Stimulated activated CD8-positive, alpha-beta memory T cell treated with anti-CD3 and anti-CD28 coated beads, Interleukin-15, amount 100 ng/mL, for 1 hour (primary cell): ENCODE measurements around the gene MEIS3.

Source experiments
- DNase-seq: peaks from one replicate; pipeline ENCODE4 v3.0.0-alpha.2; 2020; ENCODE audit warnings: low read depth

The MEIS3 gene

DNA sequence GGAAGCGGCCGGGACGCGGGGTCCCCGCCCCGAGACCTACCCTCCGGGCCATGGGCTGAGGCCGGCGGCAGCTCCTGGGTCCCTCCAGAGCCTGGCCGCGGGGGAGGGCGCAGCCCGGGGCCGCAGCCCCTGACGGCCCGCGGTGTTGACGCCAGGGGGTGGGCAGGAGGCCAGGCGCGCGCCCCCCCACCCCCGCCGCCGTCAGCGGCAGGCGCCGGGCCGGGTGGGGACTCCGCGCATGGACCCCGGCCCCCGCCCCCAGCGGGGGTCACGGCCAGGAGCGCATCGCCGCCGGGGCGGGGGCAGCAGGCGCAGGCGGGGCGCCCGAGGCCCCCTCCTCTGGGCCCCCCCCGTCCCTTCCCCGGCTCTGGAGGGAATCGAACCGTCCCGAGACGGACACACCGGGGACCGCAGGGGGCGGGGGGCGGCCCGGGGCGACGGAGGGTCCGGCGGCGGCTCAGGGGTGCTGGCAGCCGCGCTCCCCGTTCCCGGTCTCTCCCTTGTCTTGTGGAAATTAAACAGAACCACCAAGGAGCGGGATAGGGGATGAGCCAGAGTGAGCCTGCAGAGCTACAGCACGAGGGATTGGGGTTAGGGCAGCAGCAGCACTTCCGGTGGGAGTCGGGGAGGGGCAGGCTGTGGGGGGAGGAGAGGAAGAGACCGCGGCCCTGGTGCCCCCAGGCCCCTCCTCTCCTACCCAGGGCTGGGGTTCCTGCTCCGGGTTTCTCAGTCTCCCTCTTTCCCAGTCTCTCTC, at the start of gene MEIS3:
MEIS3 (minus strand) TSS at position 498 of the 754 bp plus-strand sequence; CDS start at position 52, 446 bp downstream.
- DNase-seq = no peak

DNA sequence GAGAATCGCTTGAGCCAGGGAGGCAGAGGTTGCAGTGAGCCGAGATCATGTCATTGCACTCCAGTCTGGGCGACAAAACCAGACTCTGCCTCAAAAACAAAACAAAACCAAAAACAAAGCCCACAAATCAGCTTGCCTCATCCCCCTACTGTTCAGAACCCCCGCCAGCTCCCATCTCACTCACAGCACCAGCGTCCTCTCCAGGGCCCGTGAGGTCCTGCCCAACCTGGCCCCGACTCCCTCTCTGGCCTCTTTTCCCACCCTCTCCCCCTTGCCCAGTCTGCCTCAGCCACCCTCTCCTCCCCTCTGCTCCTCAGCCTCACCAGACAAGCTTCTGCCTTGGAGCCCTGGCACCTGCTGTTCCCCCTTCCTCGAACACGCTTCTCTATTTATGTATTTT, 48.6 kb upstream of the MEIS3 start:
- no peak for DNase-seq

DNA sequence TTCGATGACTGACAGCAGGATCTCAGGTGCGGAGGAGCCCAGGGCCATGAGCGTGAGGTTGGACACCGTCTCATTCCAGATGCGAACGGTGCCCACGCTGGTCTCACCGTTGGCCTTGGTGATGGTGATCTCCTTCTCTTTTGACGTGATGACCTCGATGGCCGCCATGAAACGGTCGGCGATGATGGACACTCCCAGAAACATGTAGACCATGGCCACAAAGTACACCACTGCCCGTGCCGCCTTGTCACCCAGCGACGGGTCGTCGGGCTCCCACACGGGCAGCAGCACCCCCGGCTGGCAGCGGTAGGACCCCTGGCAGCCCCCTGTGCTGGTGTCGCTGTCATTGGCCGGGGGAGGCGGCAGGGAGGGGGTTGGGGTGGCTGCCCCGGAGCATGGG, 46.6 kb upstream of the MEIS3 start:
- no peak for DNase-seq

DNA sequence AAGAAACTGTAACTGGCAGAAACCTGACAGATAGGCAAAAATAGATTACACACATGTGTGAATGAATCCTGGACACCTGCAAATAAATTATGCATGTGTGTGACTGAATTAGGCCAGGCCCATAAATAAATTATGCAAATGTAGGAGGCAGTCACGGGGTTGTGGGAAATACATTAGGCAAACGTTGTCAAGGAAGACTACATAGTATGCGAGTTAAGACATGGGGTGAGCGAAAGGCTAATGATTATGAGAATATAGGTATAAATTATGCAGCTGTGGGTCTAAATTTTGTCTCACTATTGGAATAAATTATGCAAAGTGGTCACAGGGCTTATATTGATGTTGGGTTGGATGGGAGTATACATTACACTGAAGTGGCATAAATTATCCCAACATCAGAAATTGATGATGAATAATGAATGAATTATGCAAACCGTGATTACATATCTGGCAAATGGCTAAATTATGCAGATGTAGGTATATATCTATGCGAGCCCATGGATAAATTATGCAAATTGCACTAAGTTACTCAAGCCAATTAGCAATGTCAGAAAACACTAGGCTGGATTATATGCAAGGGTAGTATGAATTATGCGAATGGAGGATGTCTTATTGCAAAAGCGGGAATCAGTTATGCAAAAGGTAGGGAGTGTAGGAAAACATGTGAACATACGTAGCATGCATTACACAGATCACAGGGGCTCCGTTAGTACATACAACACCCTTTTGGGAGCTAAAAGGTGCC, 45.5 kb upstream of the MEIS3 start:
- no peak for DNase-seq

DNA sequence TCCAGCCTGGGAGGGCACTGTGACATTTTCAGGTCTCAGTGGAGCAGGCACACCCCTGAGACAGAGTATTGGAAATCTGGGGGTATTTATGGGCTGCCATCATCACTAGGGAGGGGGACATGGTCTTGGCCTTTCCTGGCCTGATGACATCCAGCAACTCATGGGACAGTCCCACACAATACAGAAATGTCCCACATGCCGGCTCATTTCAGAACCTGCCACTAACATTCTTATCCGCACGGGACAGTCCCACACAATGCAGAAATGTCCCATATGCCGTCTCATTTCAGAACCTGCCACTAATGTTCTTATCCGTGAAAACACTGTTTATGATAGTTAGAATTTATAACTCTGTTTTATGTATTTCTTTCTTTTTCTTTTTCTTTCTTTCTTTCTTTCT, 42.5 kb upstream of the MEIS3 start:
- DNase-seq = no peak

DNA sequence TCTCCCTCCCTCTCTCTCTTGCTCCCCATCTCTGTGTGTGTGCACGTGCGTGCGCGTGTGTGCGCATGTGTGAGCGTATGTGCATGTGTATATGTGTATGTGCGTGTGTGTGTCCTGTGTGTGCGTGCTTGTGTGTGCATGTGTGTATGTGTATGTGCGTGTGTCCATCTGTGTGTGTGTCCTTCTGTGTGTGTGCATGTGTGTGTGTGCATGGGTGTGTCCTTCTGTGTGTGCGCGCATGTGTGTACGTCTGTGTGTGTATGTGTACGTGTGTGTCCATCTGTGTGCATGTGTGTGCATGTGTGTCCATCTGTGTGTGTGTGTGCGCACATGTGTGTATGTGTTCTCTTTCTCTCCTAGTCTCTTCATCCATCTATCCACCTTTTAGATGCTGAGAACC, 40.1 kb upstream of the MEIS3 start:
- DNase-seq = no peak

DNA sequence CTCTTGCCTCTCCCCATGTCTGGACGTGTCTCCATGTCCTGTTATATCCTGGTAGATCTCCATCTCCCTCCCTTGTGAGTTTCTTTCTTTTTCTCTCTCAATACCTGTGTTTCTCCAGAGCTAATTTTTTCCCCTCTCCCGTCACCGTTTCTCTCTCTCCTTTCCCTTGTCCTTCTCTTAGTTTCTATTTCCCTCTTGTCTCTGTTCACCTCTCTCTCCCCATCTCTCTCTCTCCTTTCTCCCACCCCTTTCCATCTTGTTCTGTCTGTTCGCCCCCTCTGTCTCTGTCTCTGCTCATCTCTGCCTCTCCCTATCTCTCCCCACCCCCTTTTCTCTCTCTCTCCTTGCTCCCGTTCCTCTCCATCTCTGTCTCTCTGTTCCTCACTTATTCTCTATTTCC, 39.3 kb upstream of the MEIS3 start:
- no peak for DNase-seq

DNA sequence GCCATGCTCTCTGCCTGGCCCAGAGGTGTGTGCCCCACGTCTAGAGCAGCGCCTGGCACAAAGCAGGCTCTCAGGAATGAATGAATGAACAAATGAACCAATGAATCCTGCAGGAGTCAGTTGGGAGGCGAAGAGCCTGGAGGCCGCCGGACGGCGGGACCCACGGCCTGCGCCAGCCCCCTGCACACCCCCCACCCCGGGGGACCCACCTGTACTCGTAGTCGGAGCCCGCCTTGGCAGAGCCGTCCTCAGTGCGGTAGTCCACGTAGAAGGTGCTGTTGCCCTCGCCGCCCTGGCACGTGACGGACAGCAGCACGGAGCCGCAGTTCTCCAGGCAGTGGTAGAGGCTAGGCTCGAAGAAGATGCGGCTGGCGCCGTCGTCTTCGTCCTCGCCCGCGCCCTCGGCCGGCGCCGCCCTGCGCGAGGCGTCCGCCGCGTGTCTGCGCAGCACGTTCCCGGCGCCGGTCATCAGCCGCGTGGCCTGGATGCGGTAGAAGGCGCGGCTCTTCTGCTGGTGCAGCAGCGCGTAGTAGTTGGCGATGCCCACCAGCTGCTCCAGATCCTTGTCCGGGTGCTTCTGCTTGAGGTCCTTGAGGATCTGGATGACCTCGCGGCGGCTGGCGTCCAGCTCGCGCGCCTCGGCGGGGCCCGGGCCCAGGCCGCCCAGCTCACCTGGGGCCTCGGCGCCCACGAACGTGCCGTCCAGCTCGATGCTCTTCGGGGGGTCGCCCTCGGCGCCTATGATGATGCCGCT, 37.6 kb upstream of the MEIS3 start:
- DNase-seq = no peak

DNA sequence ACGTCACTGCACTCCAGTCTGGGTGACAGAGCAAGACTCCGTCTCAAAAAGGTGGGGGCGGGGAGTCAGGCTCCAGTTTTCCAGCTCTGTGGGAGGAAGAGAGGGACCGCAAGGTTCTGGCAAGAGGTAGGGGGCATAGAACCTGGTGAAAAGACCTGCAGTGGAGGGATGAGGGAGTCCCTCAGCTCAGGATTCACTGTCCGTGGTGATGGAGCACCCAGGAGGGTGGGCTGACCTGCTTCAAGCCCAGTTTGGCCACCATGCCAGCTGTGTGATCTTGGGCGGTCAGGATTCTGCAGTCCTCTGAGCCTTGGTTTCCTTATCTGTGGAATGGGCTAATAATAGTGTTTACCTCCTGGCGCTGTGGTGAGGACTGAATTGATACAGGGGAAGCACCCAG, 31.2 kb upstream of the MEIS3 start:
- DNase-seq = no peak

DNA sequence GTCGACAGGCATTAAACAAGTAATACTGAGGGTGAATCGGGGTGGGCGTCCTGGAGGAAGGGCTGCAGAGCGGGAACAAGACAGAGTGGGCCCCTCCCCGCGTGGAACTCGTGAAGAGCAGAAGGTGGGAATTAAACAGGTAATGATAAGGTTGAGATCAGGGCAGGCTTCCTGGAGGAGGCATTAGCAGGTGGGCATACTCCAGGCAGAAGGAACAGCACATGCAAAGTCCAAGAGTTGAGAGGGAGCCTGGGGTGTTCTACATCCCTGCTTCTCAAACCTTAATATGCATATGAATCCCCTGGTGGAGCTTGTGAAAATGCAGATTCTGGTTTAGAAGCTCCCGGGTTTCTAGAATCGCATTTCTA, 29.0 kb upstream of the MEIS3 start:
- no peak for DNase-seq

DNA sequence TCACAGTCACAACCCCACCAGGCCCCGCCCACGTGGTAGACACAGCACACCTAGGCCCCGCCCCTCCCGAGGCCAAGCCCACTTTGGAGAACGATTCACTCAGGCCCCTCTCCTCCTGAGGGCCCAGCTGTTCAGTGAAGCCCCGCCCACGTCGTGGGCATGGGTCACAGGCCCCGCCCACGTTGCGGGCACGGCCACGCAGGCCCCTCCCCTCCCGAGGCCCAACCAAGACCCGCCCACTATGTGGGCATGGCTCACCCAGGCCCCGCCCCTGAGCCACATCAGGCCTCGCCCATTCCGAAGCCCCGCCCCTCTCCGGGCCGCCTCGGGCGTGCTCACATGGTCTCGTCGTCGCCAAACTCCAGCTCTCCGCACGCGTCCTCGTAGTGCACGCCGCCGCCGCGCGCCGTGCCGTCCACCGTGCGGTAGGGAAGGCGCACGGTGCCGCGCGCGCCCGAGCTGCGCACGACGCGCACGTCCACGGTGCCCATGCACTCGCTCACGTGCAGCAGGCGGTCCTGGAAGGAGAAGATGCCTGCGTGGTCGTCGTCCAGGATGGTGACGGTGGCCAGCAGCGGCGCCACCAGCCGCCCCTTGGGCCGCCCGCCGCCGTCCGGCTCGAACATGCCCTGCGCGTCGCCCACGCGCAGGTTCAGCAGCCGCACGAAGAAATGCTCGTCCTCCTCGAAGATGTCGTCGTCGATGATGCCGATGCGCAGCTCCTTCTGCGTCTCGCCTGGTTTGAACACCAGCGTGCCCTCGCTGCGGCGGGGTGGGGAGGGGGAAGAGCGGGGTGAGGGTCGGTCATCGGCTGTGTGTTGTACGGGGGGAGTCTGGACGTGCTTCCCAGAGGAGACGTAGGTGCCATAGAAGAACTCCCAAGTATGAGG, 28.4 kb upstream of the MEIS3 start:
- no peak for DNase-seq

DNA sequence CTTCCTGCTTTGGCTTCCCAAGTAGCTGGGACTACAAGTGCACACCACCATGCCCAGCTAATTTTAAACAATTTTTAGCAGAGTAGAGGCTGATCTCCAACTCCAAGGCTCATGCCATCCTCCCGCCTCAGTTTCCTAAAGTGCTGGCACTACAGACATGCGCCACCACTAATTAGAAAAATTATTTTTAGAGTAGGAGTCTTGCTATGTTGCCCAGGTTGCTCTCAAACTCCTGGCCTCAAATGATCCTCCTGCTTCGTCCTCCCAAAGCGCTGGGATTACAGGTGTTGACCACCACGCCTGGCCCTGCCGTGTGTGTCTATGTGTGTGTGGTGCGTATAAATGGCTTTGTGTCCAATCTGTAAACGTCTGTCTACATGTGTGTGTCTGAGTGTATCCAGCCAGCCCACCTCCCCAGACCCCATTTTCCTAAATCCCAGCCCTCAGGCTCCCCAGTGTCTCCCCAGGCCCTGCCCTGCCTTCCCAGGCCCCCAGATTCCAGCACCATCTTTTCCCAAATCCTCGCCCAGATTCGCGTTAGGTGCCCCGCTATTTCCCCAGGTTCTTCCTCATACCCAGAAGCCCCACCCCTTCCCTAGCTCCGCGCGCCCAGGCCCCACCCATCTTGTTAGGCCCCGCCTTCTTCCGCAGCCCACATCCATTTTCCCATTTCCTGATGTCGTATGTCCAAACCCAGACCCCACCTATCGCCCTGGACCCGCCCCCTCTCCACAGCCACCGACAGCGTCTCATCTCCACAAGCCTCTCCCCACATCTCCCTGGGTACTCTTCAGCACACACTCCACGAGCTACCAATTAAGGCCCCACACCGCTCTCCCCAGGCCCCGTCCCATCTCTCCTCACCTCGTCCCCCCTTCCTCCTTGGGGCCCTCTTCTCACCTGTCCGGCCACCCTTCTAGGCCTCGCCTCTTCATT, 27.5 kb upstream of the MEIS3 start:
- DNase-seq = no peak

DNA sequence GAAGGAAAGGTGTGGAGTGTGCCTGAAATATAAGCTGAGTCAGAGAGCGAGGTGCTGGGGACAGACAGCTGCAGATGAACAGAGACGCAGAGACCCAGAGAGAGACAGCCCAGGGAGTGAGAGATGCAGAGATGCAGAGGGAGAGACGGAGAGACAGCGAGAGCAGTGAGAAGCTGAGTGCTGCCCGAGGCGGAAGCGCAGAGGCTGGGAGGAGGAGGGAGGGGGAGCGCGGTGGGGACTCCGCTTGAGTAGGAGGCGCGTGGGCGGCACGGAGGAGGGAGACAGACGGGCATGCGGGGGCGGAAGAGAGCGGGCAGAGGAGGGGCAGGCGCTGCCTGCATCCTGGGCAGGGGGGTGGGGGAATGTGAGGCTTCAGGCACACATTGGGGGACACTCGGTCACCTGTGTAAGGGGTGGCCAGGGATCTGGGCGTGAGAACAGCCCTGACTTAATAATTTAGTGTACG, 26.6 kb upstream of the MEIS3 start:
- peak; percentile 69 for DNase-seq

DNA sequence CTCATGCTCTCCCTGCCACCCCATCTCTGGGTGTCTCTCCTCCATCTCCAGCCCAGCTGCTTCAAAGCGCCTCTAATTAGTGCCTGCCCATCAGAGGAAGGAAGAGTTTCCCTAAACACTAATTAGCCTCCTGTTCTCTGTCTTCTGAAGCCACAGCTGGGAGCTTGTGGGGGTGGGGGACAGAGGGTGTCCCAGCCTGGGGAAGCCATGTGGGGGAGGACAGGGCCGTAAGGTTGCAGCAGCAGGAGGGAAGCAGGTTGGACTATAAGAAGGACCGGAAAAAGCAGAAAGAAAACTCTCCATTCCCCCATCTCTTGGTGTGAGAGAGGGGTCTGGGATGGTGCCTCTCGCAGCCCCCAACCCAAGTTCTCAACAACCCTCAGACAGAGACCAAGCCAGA, 26.2 kb upstream of the MEIS3 start:
- DNase-seq = no peak

DNA sequence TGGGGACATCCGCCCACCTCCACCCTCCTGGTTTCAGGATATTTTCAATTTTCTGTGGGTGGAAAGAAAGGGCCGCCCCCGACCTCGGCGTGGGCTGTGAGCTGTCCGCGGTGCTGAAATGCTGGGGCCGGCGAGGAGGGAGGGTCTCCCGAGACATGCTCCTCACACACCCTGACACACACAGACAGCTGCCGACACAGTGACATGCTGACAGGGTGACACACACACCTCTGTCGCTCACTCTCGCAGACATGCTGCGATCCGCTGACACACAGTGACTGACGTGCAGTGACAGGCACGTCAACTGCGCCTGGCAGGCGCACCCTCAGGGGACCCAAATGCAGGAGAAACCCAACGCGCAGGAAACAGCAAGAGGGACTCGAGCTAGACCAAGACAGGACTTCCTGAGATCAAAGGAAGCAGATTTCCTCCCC, 25.1 kb upstream of the MEIS3 start:
- DNase-seq = no peak

DNA sequence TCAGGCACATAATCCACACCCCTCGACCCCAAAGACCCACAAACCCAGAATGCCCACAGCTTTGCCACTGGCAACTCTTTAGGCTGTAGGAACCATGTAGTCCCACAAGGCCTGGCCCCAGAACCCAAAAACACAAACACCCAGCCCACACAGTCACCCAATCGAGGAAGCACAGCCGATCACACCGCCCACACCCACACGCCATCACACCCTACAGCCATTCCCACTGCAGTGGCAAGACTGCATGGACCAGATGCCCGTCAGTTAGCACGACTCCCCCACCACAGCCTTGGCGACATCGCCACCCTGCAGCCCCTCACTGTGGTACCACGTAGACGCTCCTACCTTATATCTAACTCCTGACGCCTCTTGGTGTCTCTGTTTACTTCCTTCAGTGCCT, 24.0 kb upstream of the MEIS3 start:
- no peak for DNase-seq

DNA sequence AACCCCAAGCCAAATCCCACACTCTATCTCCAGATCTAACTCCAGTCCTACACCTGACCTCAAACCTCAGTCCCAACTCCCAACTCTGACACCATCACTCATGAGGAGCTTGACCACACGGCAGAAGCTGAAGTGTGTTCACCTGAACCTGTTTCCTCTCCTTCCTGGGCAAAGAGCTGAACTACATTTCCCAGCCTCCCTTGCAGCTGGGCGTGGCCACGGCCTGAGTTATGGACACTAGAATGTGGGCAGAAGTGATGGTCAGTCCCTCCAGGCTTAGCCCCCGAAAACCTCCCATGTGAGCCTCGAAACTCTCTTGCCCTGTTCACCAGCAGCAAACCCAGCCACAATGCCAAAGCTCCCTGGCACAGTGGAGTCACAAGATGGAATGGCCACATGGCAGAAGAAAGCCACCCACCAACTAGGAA, 19.5 kb upstream of the MEIS3 start:
- DNase-seq = no peak

DNA sequence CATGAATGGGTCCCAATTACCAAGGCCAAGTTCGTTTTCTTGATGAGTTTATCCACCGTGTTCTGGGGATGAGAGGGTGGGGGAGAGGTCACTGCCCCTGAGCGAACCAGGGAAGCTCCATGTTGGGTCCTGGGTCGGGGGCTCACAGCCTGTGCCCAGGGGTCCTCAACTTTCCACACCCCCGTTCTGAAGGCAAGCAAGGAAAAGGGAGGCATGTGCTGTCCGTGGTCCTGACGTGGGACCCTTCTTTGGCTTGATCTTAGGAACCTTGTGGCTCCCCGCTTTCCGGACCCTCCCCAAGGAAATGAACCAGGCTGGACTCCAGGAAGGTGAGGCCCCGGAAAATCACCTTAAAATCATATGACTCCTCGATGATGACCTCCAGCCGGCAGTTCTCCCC, 18.2 kb upstream of the MEIS3 start:
- no peak for DNase-seq

DNA sequence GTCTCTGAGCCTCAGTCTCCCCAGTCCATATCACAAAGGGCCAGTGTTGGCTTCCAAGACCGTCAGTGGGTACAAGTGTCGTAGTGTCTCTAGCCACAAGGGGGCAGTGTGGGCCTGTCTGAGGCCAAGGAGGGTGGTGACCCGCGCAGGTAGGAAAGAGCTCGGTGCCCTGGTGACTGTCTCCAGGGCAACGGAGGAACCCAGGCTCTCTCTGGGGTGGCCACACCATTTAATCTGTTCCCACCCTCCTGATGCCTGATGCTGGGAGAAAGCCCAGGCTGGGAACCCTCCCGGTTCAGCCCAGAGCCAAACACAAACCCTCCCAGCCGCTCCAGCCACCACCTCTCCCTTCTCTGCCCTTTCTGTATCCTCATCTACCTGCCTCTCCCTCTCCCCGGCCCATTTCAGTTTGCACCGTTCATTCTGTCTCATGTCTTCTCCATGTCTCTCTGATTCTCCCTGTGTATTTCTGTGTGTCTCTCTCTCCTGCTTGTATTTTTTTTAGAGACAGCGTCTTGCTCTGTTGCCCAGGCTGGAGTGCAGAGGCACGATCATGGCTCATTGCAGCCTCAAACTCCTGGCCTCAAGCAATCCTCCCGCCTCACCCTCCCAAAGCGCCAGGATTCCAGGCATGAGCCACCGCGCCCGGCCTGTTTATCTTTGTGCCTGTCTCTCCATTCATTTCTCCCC, 17.5 kb upstream of the MEIS3 start:
- peak; percentile 85 for DNase-seq

DNA sequence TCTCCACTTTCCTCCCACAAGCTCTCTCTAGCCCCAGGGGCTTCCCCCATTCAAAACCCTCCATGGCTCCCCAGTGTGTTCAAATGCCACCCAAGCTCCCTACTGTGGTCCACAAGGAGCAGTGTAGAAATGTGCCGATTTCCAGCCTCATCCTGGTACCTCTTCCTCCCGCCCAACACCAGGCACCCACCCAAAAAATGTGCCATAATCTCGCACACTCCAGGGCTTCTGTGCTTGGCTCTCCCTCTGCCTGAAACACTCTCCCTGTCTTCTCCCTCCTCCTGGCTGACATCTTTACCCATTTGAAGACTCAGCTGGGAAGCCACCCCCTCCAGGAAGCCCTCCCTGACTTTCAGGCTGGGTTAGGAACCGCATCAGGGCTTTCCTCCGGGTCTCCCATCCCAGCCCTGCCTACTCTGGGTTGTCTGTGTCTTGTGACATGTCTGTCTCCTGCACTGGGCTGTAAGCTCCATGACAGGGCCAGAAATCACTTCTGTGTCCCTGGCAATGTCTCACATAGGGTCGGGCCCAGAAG, 16.6 kb upstream of the MEIS3 start:
- DNase-seq = no peak
